T-helper 22 cell (primary cell): ENCODE data around the gene RPL18A.

Experiments used
- DNase-seq: peaks from one replicate; pipeline ENCODE4 v3.0.0-alpha.2; 2020; ENCODE audit warnings: low read depth

The RPL18A gene

DNA sequence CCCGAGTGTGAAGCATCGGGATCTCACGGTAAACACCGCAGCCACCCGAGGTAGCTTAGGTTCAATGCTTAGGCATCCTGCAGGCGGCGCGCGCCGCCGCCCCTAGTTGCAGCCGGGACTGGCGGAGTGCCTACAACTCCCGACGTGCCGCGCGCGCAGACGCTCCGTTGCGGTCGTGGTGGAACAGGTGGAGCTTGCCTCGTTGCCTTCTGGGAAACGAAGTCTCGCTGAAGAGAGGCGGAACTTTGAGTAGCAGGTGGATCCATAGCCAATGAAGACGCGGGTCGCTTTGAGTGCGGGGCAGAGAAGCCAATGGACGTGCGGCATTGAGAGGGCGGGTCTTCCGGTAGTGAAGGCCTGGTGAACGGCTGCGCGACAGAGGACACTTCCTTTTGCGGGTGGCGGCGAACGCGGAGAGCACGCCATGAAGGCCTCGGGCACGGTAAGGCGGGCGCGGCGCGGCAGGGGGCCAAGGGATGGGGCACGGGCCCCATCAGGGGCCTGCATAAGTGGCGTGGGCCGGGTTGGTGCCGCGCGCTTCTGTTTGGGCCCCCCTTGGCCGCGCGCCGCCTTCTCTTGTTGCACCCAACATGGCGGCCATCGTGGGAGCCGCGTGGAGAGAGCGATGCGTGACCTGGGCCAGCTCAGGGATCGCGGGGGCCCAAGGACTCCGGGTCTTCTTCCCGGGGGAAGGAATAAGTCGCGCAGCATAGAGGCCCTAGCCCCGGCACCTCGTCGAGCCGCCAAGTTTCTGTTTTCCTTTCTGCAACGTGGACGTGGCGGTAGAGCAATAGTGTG is at the start of gene RPL18A:
Gene RPL18A, plus strand, starts transcription at position 378 of the 798 bp plus-strand sequence. Its CDS starts 47 bp downstream, at position 425.
- peak; percentile 99 for DNase-seq

GRCh38 chr19:17811103-17811502 is 48.6 kb upstream of the RPL18A start:
- no peak for DNase-seq

GRCh38 chr19:17811681-17812080 is 48.0 kb upstream of the RPL18A start:
- no peak for DNase-seq

GRCh38 chr19:17812099-17812498 is 47.6 kb upstream of the RPL18A start:
- DNase-seq: no peak

DNA sequence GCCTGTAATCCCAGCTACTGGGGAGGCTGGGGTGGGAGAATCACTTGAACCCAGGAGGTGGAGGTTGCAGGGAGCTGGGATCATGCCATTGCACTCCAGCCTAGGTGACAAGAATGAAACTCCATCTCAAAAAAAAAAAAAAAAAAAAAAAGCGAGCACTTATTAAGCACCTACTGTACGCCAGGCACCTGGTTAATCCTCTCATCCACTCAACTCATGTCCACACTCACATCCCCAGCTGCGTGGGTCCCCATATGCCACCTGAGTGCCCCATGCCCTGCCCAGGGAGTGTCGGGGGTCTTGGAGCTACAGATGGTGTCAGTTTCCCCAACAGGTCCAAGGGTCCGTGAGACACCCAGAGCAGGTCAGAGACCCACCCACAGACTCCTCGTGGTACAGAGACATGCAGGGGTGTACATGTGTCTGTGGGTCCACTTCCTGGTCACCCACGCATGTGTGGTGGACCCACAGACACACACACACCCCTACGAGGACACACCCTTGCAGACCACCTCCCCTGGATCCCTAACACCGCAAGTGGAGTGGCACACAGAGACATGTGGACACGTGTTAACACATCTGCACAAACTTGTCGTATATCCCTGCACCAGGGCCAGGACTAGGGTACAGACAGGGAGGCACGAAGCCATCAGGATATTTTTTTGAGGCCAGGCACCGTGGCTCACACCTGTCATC is 41.9 kb upstream of the RPL18A start:
- no peak for DNase-seq

- DNase-seq: no peak
Observed at GRCh38 chr19:17821190-17821589, 38.5 kb upstream of the RPL18A start, which contains the start of gene INSL3. TSS of gene INSL3 (minus strand) at chr19:17821519. CDS start at chr19:17821506, 13 bp downstream.

DNA sequence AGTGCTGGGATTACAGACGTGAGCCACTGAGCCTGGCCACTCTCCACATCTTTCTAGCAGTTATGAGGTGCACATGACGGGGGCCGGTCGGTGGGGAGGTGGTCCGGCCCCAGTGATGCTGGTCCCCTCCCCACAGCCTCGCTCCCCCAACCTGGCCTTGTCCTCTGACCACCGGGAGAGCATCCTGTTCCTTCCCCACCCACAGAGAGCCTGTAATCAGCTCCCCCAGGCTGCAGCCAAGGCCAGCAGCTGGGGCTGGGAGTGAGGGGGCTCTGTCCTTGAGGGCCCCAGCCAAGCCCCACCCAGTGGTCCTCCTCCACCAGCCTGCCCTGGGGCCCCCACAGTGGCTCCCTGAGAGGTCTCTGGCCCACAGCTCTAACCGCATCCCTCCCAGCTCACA is 35.4 kb upstream of the RPL18A start:
- DNase-seq: no peak

- no peak for DNase-seq
Observed at GRCh38 chr19:17826508-17827056, 33.1 kb upstream of the RPL18A start.

DNA sequence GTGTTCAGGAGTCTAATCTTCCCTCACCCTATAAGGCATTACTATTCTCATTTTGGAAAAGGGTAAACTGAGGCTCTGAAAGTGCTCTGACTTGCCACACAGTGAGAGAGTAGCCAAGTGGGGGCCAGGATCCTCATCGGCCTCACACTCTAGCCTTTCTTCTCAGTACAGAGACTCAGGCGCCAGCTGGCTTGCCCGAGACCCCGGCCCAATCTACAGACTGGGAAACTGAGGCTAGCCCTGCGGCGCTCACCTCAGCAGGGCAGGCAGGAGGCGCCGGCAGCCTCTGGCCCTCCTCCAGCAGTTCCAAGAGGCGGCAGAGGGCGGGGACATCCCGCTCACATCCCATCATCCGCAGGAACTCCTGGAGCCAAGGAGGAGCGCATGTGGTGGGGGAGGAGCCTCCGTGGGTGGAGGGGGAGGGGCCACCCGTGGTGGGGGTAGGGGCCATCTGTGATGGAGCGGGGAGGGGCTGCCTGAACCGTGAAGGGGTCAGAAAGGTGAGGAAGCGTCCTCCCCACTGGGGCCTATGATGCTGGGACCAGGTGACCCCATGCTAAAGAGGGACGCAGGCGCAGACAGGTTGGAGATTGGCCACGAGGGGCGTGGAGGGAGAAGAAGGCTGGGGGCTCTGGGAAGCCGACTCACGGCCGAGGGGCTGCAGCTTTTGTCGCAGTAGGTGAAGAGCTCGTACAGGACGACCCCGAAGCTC is 29.7 kb upstream of the RPL18A start:
- no peak for DNase-seq

DNA sequence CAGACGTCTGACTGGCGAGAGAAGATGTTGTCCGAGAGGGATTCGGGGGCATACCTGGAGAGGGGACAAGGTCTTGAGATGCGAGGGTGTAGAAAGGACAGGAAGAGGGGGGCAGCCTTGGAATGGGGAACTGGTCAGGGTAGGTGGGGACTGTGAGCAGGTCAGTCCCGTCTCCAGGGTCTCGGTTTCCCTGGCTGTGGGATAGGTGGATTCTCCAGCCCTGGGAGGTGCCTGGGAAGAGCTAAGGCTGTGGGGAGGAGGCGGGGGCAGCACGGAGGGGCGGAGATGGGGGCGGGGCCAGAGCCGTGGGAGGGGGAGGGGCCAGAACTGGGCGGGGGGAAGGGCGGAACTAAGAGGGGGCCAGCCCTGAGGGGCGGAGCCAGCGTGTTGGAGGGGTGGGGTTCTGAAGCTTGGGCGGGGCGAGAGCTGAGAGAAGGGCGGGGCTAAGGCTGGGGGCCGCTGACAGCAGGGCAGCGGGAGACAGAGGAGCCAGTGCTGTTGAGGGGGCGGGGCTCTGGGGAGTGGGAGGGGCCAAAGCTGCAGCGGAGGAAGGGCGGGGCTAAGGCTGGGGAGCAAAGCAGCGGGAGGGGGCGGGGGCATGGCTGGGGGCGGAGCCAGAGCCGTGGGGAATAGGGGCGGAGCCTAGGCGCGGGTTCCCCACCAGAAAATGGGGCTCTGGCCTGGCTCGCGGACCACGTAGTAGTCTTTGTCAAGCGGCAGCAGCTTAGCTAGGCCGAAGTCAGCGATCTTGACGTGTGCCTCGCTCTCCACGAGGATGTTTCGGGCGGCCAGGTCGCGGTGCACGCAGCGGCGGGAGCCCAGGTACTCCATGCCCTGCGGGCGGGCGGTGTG is 28.9 kb upstream of the RPL18A start:
- DNase-seq: no peak

GRCh38 chr19:17831419-17831888 is 28.3 kb upstream of the RPL18A start:
- no peak for DNase-seq

DNA sequence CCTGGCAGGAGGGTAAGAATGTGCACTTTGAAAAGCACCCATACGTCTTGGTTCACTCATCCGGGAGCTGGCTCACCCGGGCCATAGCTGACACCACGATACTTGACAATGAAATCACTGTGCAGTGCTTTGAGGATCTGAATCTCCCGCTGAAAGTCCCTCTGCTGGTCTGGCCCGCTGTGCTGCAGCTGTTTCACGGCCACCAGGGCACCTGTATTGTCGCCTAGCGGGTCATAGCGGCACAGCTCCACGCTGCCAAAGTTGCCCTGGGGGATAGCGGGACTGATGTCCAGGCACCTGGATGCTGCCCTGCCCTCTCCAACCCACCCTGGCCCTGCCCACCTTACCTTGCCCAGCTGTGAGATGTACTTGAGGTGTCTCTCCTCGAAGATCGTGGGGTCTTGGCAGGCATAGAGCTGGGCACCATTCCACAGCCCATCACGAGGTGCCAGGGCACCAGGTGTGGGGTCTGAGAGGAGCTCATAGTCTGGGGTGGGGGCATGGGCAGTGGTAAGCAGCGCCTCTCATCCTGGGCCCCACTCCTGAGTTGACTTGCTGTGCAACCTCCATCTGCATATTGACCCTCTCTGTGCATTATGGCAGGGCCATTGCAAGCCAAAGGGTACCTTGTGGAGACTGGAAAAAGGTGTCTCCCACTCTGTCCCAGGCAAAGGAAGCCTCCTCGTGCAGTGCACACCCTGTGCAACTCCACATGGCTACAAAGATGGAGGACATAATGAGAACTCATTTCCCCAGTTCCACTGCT is 27.1 kb upstream of the RPL18A start:
- no peak for DNase-seq

DNA sequence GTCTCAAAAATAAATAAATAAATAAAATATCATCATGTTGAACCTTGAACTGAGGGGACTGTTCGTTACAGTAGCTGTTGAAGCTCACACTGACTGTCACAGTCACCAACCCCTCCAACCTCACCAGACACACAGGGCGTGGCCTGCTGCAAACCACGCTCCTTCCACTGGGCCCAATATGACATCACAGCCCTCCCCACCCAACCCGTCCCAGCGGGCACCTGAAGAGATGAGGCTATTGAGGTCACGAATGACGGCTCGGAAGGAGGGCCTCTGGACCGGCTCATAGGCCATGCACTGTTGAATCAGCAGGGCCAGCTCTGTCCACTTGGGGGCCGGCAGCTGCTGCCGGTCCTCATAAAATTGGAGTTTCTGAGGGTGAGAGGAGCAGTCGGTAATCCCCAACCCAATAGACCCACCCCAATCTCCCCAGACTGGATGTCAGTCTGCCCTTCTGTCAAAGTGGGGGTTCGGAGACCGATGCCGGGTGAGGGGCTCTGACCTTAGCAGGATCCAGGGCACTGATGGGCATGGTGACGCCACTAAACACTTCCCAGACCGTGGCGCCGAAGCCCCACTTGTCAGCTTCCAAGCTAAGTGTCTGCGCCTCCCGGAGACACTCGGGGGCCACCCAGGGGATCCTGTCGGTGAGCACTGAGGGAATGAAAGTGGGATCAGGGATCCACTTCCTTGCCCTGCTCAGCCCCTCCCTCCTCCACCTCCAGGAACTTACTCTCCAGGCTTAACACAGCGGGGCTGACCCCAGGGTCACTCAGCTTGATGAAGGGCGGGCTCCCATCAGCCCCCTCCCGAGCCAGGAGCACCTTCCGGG is 25.1 kb upstream of the RPL18A start:
- no peak for DNase-seq

DNA sequence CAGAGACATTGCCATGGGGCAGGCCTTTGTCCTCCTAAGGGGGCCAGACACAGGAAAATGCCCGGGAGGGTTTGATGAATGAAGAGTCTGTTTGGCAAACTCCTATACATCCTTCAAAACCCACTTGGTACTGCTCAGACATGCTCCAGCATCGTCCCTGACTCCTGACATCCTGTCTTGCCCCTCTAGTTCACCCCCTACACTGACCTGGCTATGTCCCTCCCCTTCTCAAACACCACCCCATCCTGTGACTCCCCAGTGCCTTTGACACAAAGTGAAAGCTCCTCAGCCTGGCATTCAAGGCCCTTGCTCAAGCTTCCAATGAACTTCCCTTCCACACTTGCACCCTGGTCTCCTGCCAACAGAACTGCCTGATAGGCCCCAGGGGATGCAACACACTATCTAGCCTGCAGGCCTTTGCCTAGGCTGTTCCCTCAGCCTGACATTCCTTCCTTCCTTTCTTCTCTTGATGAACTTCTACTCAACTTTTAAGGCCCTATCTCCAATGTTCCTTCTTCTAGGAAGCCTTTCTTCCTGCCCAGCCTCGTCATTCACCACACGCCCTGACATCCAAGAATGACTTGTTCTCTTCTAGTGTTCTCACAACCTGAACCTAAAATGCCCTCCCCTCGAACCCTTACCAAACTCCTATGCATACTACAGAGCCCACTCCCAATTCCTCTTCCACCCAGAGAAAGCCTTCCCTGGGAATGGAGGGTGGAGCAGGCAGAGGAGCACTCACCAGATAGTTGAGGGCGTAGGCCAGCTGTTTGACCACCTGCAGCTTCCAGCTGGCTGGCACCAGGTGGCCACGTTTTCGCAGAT is 24.3 kb upstream of the RPL18A start:
- DNase-seq: no peak

DNA sequence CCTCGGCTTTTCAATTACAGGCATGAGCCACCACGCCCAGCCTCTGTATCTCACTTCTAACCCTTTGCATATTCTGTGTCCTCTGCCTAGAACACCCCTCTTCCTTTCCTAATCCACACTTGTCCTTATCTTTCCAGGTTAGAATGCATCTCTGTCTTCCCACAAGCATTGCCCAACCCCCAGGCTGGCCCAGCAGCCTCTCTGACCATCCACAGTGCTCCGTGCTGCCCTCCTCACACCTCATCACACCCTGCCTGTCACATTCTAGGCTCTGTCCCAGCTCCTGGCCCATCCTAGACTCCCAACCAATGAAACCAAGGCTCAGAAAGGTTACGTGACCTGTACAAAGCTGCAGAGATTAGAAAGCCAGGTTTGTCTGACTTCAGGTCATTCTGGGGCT is 23.2 kb upstream of the RPL18A start:
- no peak for DNase-seq

- no peak for DNase-seq
Observed at GRCh38 chr19:17837972-17838371, 21.7 kb upstream of the RPL18A start.

GRCh38 chr19:17840019-17840418 is 19.7 kb upstream of the RPL18A start:
- no peak for DNase-seq

GRCh38 chr19:17841371-17841809 is 18.3 kb upstream of the RPL18A start:
- DNase-seq: no peak
